IPS-15b (cell line): ENCODE data around the gene RPL10.
A peak's percentile ranks its signal among the peaks of the same experiment; 100 is the strongest.

Experiments used
- H3K27me3 ChIP-seq: one replicate; pipeline ENCODE4 v1.6.1; 2013; ENCODE audit warnings: low read length; ENCODE audit not compliant: control insufficient read depth, insufficient read depth
- H3K36me3 ChIP-seq: one replicate; pipeline ENCODE4 v1.6.1; 2013; ENCODE audit warnings: low read length; ENCODE audit not compliant: control insufficient read depth, insufficient read depth
- H3K4me1 ChIP-seq: one replicate; pipeline ENCODE4 v1.6.1; 2013; ENCODE audit warnings: mild to moderate bottlenecking, low read length; ENCODE audit not compliant: control insufficient read depth, insufficient read depth
- H3K4me3 ChIP-seq: one replicate; pipeline ENCODE4 v1.5.1; 2013; ENCODE audit warnings: low read depth, low read length
- H3K9ac ChIP-seq: one replicate; pipeline ENCODE4 v1.6.1; 2013; ENCODE audit warnings: low read depth, mild to moderate bottlenecking, low read length
- H3K9me3 ChIP-seq: one replicate; pipeline ENCODE4 v1.6.1; 2013; ENCODE audit warnings: mild to moderate bottlenecking, low read length; ENCODE audit not compliant: control insufficient read depth, insufficient read depth

RPL10 gene

GRCh38 chrX:154440623-154441357 is 42.6 kb downstream of the RPL10 start:
- no peaks in the 10 kb centered on the region for H3K9me3 ChIP-seq
- peaks cover 35% of the 10 kb centered on the region for H3K36me3 ChIP-seq
- no peaks in the 10 kb centered on the region for H3K4me1 ChIP-seq
- no peak overlapping the region for H3K9ac ChIP-seq
- no peak overlapping the region for H3K4me3 ChIP-seq
- H3K27me3 ChIP-seq, result no peaks in the 10 kb centered on the region

DNA sequence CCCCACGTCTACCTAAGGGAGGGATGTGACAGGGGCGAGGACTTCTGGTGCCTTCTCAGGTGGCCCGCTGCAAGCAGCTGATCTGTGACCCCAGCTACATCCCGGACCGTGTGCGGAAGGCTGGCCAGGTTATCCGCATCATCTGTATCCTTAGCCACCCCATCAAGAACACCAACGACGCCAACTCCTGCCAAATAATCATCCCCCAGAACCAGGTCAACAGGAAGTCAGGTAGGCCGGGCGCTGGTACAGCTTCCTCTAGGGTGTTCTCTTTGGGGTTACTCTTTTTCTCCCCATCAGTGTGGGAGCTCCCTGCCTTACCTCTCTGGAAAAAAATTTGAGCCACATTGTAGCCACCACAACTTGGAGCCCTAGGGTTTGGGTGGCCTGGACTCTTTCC is 43.4 kb downstream of the RPL10 start:
- Histone ChIP-seq H3K9ac (no peak overlapping the region), H3K4me3 (no peak overlapping the region), H3K36me3 (peaks cover 40% of the 10 kb centered on the region), H3K4me1 (no peaks in the 10 kb centered on the region), H3K27me3 (no peaks in the 10 kb centered on the region), H3K9me3 (no peaks in the 10 kb centered on the region)

GRCh38 chrX:154441984-154442707 is 44.0 kb downstream of the RPL10 start:
- H3K4me1 ChIP-seq, result no peaks in the 10 kb centered on the region
- no peaks in the 10 kb centered on the region for H3K27me3 ChIP-seq
- no peak overlapping the region for H3K9ac ChIP-seq
- no peaks in the 10 kb centered on the region for H3K9me3 ChIP-seq
- no peak overlapping the region for H3K4me3 ChIP-seq
- peaks cover 40% of the 10 kb centered on the region for H3K36me3 ChIP-seq

GRCh38 chrX:154443479-154443910 is 45.3 kb downstream of the RPL10 start:
- Histone ChIP-seq H3K9ac (no peak overlapping the region), H3K4me1 (no peaks in the 10 kb centered on the region), H3K4me3 (peak overlapping the region; percentile 35), H3K27me3 (no peaks in the 10 kb centered on the region), H3K36me3 (peaks cover 44% of the 10 kb centered on the region), H3K9me3 (no peaks in the 10 kb centered on the region)

DNA sequence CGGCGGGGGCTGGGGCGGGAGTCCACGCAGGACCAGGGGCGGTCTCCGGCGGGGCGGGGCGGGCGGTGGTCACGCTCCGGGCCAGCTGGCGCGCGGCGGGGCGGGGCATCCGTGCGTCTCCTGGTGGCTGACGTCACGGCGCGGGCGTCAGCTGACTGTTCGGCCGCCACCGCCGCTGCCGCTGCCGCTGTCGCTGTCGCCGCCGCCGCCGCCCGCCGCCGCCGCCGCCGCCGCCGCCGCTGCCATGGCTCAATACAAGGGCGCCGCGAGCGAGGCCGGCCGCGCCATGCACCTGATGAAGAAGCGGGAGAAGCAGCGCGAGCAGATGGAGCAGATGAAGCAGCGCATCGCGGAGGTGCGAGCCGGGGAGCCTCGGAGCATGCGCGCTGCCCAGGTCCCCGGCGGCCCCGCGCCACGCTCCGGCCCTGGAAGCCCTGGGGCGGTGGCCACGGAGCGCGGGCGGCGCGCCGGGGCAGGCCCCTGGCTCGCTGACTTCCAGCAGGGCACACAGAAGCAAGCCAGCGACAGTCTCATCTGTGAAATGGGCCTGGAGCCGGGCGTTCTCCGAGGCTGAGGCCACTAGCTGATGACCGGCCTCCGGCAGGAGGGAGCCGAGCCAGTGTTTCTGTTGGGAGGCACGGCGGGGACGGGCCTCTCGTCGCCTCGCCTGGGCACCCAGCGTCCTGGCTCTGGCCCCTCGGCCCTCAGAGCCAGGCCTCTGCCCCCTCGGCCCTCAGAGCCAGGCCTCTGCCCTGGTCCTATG is 46.0 kb downstream of the RPL10 start, which contains the start of gene FAM50A:
Gene FAM50A, plus strand, starts transcription at position 150 of the 763 bp plus-strand sequence. Its CDS starts 95 bp downstream, at position 245.
- peak within 1 kb of the TSS; percentile 52 for H3K4me3 ChIP-seq
- no peaks in the 10 kb centered on the region for H3K27me3 ChIP-seq
- H3K9ac ChIP-seq, result no peak within 1 kb of the TSS
- peaks cover 47% of the 10 kb centered on the region for H3K36me3 ChIP-seq
- no peaks in the 10 kb centered on the region for H3K4me1 ChIP-seq
- H3K9me3 ChIP-seq, result no peaks in the 10 kb centered on the region

DNA sequence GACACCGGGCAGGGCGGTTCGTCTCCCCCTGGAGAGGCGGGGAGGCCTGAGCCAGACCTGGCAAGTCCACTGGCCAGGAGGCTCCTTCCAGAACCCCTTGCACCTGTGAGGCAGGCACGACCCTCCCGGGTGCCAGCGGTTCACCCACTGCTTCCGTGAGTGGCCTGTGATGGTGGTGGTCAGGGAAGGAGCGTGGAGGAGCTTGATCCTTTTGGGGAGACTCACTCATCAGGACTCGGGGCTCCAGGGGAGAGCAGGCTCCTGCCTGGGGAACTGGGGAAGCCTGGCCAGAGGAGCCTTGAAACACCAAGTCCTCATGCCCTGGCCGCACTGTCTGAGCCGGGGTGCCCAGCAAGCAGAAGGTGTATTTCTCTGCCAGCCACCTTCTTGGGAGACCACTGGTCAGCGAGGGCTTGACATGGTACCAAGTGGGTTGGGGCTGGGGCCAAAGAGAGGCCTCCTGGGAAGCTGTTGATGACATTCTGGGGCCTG is 46.6 kb downstream of the RPL10 start:
- Histone ChIP-seq H3K9me3 (no peaks in the 10 kb centered on the region), H3K4me1 (no peaks in the 10 kb centered on the region), H3K36me3 (peaks cover 45% of the 10 kb centered on the region), H3K9ac (no peak overlapping the region), H3K27me3 (no peaks in the 10 kb centered on the region), H3K4me3 (peak overlapping the region; percentile 52)

GRCh38 chrX:154445776-154446175 is 47.6 kb downstream of the RPL10 start:
- Histone ChIP-seq H3K36me3 (peaks cover 47% of the 10 kb centered on the region), H3K27me3 (no peaks in the 10 kb centered on the region), H3K4me3 (no peak overlapping the region), H3K9me3 (no peaks in the 10 kb centered on the region), H3K4me1 (no peaks in the 10 kb centered on the region), H3K9ac (no peak overlapping the region)

DNA sequence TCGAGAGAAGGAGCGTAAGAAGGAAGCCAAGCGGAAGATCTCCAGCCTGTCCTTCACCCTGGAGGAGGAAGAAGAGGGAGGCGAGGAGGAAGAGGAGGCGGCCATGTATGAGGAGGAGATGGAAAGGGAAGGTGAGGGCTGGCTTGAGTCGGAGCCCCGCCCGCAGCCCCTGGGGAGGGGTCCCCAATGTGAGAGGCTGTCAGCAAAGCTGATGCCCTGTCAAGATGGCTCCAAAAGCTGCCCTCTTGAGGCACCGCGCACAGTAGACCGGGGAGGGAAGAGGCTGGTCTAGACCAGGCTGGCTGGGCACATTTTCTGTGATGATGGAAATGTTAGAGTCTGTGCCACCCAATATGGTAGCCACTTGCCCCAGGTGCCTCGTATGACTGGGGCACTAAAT is 48.3 kb downstream of the RPL10 start:
- no peaks in the 10 kb centered on the region for H3K9me3 ChIP-seq
- H3K36me3 ChIP-seq, result peaks cover 45% of the 10 kb centered on the region
- no peak overlapping the region for H3K4me3 ChIP-seq
- H3K27me3 ChIP-seq, result no peaks in the 10 kb centered on the region
- H3K9ac ChIP-seq, result no peak overlapping the region
- H3K4me1 ChIP-seq, result no peaks in the 10 kb centered on the region

- no peak overlapping the region for H3K4me3 ChIP-seq
- H3K36me3 ChIP-seq, result peaks cover 32% of the 10 kb centered on the region
- H3K4me1 ChIP-seq, result no peaks in the 10 kb centered on the region
- no peak overlapping the region for H3K9ac ChIP-seq
- no peaks in the 10 kb centered on the region for H3K9me3 ChIP-seq
- H3K27me3 ChIP-seq, result no peaks in the 10 kb centered on the region
These were observed 50.3 kb downstream of the RPL10 start for GRCh38 chrX:154448484-154448883.

- Histone ChIP-seq H3K4me1 (no peaks in the 10 kb centered on the region), H3K9me3 (no peaks in the 10 kb centered on the region), H3K36me3 (peaks cover 32% of the 10 kb centered on the region), H3K27me3 (no peaks in the 10 kb centered on the region), H3K4me3 (no peak overlapping the region), H3K9ac (no peak overlapping the region)
These were observed 51.4 kb downstream of the RPL10 start for GRCh38 chrX:154449618-154450017.

DNA sequence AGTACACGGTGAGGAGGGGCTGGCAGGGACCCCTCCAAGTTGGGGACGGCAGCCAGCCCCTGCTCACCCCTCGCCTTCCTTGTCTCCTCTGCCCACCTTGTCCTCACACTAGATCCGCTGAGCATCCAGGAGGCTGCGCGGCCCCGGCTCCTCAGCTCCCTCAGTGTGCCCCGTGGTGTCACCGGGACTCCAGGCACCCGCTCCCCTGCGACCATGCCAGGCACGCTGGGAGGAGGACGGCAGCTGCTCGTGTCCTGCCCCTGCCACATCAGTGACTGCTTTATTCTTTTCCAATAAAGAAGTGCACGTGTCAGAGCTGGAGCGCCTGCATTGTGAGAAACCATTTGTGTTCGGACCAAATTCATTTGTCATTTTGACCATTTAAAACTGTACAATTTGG is 52.1 kb downstream of the RPL10 start:
- Histone ChIP-seq H3K4me1 (no peaks in the 10 kb centered on the region), H3K36me3 (peaks cover 29% of the 10 kb centered on the region), H3K4me3 (no peak overlapping the region), H3K9ac (no peak overlapping the region), H3K27me3 (no peaks in the 10 kb centered on the region), H3K9me3 (no peaks in the 10 kb centered on the region)
